ENCODE measurements around the gene LAG3.

Gene LAG3

DNA sequence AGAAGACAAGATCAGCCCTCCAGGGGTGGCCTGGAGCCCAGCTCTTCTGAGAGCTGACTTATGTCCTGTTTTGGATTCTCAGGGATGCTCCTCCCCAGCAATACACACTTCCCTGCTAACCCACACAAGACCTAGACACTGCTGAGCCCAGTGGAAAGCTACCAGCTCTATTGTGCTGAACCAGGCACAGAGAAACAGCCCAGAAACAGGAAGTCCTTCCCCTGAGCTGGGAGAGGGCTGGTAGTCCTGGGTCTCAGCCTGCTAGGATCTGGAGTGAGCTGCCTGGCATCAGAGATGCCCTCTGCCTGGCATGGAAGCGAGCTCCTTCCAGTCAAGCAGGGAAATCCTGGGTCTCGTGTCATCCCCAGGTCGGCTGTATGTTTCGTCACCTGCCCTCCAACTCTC, 1.2 kb upstream of the LAG3 start:
- DNase-seq (ENCODE audit: low spot score) (no peak), FAIRE-seq (peak; percentile 61)

DNA sequence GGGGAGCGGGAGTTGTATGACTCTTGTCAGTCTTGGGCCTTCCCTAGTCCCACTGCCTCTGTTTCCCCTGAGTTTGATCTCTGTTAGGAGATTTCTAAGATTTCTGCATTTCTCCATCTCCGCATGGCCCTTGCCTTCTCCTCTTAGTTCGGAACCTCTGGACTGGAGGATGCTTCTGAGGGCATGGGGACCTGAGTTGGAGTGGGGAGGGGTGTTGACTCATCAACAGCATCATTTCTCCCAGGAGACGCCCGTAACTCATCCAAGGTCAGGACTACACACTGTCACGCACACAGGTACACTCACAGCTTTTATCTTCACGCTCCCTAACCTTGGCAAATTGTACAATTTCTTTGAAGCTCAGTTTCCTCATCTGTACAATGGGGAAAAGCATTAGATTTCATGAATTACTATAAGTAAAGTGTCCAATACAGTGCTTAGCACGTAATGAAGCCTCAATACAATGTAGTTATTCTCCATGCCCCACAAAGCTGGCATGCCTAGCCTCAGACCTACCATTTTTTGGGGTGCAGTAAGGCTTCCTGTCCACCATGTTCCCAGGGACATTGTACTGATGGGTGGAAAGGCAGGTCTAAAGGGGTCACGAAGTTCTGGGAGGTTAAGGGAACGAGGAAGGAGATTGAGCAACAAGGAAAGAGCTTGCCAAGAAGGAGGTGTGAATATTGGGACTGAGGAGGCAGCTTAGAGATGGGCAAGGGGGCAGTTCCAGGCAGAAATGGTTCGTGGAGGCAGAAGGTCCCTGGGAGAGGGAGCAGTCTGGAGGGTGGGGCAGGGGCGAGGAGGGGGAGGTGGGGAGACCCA, 600 bp upstream of the LAG3 start:
- DNase-seq (ENCODE audit: low spot score), result no peak
- peak; percentile 42 for FAIRE-seq

DNA sequence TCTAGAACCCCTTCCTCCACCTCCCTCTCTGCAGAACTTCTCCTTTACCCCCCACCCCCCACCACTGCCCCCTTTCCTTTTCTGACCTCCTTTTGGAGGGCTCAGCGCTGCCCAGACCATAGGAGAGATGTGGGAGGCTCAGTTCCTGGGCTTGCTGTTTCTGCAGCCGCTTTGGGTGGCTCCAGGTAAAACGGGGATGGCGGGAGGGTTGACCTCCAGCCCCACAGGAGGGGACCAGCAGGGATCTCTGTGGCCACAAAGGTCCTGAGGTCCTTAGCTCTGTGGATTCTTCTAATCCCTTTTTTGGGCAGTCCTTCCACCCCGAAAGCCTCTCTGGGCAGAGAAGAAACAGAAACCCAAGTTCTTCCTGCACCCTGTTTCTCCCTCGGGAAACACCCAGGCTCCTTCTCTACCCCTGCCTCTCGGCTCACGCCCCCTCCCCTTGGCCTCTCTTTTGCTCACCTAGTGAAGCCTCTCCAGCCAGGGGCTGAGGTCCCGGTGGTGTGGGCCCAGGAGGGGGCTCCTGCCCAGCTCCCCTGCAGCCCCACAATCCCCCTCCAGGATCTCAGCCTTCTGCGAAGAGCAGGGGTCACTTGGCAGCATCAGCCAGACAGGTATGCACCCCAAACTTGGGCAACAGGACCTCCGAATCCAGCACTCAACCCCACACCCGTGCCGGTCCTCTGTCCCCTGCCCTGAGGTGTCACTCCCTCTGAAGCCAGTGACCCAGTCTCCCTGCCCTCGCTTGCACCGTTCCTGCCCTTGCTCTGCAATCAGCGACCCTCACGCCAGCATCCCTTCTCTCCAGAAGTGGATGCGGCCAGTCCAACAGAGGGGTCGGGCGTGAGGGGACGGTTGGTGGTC, 638 bp downstream of the LAG3 start:
- FAIRE-seq (peak; percentile 65), DNase-seq (ENCODE audit: low spot score) (no peak)

DNA sequence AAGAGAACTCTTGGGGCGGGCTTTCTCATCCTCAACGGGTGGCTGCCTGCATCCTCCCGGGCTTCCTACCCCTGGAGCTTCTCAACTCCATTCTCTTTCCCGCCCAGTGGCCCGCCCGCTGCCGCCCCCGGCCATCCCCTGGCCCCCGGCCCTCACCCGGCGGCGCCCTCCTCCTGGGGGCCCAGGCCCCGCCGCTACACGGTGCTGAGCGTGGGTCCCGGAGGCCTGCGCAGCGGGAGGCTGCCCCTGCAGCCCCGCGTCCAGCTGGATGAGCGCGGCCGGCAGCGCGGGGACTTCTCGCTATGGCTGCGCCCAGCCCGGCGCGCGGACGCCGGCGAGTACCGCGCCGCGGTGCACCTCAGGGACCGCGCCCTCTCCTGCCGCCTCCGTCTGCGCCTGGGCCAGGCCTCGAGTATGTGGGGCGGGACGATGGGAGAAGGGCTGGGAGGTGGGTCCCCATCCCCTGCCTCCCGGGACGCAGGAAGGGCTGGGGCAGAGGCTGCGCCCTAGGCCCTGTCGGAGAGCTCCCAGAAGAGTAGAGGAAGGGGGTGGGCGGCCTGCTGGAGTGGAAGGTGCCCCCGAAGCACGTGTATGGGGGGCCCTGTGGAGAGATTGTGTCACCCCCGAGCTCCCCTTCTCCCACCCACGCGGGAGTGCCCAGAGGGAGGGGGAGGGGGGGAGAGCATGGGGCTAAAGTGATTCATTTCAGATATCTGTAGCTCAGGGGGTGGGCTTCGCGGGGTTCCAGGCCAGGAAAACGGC, 1.5 kb downstream of the LAG3 start:
- DNase-seq (ENCODE audit: low spot score), result no peak
- no peak for FAIRE-seq

DNA sequence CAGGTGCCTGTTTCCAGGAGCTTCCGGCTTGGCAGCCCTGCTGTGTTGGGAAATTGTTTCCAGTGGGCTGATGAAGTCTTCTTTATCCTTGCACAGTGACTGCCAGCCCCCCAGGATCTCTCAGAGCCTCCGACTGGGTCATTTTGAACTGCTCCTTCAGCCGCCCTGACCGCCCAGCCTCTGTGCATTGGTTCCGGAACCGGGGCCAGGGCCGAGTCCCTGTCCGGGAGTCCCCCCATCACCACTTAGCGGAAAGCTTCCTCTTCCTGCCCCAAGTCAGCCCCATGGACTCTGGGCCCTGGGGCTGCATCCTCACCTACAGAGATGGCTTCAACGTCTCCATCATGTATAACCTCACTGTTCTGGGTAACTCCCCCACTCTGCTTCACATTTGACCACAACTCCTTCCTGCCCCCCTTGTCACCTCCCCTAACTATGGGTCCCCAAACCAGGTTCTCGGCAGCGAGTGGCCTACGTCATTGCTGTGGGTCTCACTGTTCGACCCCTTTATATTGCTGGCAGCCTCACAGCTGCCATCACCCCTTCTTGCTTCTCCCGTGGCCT, 2.3 kb downstream of the LAG3 start:
- FAIRE-seq (no peak), DNase-seq (ENCODE audit: low spot score) (no peak)

DNA sequence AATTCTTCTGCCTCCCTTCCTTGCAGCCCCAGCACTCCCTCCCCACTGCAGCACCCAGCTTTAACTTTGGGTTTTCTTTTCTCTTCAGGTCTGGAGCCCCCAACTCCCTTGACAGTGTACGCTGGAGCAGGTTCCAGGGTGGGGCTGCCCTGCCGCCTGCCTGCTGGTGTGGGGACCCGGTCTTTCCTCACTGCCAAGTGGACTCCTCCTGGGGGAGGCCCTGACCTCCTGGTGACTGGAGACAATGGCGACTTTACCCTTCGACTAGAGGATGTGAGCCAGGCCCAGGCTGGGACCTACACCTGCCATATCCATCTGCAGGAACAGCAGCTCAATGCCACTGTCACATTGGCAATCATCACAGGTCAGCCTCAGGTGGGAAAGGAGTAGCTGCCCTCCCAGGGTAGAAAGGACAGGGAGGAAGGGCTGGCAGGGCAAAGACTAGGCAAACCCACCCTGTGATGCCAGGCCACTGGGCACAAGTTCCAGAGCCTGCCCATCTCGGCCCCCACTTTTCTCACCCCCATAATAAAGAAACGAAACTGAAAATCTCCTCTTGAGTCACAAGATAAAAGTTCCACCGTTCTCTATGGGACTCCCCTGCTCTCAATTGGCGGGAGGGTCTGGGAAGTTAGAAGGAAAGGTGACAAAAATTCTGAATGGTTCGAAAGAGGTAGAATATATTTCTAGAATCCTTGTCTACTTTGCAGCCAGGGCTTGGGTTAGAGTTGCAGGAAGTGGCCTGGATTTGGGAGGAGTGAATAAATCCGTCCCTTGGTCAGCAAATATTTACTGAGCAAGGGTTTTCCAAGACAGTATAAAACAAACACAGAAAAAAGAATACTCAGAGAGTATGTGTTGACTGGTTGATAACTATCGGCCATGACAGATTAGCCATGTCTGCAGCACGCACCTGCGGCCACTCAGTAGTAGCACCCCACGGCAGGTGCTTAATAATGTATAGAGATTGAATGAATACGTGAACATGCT, 3.2 kb downstream of the LAG3 start:
- no peak for FAIRE-seq
- DNase-seq (ENCODE audit: low spot score), result no peak

DNA sequence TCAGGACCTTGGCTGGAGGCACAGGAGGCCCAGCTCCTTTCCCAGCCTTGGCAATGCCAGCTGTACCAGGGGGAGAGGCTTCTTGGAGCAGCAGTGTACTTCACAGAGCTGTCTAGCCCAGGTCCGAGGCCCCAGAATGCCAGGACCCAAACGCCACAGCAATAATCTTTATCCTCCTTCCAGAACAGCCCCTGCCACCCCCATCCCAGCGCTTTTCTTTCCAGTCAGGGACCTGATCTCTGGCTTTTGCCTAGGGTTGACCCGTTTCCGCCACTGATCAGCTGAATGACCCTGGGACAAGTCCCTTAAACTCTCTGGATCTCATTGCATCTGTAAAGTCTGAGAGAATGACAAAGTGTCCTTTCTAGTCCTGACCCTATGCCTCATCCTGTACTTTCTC, 5.1 kb downstream of the LAG3 start:
- DNase-seq (ENCODE audit: low spot score), result no peak
- no peak for FAIRE-seq

DNA sequence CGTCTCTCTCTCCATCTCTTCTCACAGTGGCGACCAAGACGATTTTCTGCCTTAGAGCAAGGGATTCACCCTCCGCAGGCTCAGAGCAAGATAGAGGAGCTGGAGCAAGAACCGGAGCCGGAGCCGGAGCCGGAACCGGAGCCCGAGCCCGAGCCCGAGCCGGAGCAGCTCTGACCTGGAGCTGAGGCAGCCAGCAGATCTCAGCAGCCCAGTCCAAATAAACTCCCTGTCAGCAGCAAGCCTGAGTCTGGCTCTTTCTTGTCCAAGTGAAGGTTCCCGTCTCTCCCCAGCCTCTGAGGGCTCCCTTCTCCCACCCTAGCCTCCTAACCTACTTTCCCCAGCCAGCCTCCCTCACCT, 5.9 kb downstream of the LAG3 start:
- DNase-seq (ENCODE audit: low spot score) (no peak), FAIRE-seq (no peak)

DNA sequence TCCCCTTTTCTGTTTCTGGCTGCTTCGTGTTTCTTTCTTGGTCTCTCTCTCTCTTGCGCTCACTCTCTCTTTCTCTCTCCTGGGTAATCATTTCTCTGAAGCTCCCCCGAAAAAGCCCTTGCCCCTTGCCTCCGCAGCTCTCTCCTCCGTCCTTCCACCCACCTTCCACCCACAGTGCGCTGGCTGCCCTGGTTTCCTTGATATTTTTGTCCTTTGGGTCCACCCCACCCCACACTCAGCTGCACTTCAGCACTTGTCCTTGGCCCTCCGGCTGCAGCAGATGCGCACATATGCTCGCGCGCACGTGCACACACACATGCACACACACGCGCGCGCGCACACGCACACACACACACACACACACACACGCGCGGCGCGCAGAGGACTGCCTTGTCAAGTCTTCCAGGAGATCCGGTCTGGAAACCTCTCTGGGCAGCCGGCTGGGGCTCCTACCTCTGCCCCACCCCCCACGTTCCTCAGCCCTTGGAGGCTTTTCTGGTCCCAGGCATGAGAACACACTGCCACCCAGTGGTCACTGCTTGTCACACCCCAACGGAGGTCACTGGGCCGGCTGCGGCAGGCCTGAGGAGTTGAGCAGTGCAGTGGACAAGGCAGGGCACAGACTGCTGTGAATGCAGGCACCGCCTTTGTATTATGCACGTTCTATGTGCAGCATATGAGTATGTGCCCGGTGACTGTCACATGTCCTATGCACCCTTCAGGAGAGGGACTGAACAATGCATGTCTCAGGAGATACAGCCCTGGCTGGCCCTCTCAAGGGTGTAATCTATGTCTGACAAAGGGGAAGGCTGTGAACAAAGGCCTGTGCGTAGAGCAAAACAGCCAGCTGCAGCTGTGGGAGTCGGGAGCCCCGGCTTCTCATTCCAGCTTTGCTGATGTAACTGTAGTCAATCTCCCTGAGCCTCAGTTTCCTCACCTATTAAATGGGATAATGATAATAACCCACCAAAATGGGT, 6.5 kb downstream of the LAG3 start:
- DNase-seq (ENCODE audit: low spot score) (peak; percentile 92), FAIRE-seq (peak; percentile 98)

DNA sequence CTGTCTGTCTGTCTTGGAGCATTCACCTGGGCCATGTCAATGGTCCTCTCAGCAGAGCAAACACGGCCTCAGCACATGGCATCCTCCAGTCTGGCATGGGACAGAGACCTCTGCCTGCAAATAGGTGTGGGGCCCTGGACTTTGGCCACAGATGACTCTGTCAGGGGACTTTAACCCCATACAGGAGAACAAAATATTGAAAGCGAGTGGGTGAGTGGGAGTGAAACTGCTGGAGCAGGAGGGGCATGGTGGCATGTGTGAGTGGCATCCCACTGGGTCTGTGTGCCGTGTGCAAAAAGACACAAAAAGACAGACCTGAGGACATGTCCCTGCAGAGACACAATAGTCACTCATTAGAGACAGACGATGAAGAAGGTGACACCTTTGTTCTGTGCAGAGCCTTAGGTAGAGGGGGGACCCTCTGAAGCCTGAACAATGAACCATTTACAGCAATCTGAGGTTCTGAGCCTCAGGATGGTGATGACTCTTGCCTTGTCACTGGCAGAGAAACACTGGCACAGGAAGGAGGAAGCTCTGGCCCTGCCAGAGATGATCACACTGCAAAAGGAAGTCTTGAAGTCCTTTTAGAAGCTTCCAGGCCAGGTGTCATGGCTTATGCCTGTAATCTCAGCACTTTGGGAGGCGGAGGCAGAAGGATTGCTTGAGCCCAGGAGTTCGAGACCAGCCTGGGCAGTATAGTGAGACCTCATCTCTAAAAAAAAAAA, 7.5 kb downstream of the LAG3 start:
- DNase-seq (ENCODE audit: low spot score), result no peak
- peak; percentile 53 for FAIRE-seq

DNA sequence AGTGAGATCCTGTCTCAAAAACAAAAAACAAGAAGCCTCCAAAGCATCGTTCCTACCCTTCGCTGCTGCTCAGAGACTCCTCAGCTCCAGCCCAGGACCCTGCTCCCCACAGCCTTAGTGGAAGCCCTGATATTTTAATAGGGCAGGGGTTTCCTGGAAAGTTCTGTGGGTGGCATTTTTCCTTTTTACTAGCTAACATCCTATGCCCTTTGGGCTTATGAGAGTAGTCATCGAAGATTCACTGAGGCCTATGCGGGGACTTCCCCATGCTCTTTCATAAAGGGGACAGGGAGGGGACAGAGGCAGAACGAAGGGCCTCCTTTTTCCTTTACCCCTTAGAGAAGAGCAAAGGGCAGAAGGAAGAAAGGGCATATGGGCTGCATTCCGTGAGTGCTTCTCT, 8.3 kb downstream of the LAG3 start:
- FAIRE-seq, result no peak
- DNase-seq (ENCODE audit: low spot score), result no peak

DNA sequence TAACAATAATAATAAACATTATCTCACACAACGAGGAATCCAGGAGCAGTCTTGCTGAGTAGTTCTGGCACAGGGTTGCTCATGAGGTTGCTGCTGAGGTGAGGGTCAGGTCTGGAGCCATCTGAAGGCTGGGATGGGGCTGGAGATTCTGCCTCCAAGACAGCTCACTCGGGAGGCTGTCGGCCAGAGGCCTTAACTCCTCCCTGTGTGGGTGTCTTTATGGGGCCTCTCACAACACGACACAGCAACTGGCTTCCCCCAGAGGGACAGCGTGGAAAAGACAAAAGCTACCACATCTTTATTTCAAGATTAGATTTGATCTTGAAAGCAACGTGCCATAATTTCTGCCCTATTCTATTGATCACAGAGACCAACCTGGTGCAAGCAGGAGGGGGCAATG, 9.8 kb downstream of the LAG3 start:
- DNase-seq (ENCODE audit: low spot score), result no peak
- FAIRE-seq, result no peak

DNA sequence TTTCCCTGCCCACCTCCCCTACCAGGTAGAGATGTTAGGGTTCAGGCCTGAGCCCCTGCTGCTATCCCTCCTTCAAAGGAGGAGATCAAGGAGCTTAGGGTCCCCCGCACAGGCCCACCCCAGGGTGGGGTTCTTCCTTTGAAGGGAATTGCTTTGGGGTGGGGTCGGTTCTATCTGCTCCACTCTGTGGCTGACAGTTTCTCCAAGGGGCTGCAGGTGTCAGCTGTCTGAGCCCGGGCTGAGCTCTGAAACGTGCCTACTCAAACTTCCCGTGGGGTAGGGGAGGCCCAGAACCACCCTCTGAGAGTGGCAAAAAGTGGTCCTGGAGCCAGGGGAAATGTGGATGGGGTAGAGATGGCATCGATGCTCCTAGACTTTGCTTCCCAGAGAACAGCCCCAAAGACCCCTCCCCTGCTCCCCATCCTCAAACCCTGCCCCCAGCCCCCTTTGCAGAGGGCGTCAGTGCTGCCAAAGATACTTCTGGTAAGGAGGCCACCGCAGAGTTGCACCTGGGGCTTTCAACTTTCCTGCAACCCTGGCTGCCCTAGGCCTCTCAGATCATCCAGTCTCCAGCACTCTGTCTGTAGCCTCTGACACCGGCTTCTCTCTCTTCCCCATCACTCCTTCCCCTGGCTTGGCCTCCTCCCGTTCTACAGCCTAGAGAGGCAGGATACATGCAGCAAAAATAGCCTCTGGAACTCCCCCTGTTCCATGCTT, 10.7 kb downstream of the LAG3 start:
- DNase-seq (ENCODE audit: low spot score), result no peak
- FAIRE-seq, result no peak

DNA sequence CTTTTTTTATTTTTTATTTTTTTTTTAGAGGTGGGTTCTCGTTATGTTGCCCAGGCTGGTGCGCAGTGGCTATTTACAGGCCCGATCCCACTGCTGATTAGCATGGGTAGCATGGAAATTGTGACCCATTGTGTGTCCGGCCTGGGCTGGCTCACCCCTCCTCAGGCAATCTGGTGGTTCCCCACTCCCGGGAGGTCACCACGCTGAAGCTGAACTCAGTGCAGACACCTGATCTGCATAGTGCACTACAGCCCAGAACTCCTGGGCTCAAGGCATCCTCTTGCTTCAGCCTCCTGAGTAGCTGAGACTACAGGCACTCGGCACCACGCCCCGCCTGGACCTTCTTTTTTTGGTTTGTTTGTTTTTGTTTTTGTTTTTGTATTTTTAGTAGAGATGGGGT, 11.5 kb downstream of the LAG3 start:
- DNase-seq (ENCODE audit: low spot score) (no peak), FAIRE-seq (no peak)

DNA sequence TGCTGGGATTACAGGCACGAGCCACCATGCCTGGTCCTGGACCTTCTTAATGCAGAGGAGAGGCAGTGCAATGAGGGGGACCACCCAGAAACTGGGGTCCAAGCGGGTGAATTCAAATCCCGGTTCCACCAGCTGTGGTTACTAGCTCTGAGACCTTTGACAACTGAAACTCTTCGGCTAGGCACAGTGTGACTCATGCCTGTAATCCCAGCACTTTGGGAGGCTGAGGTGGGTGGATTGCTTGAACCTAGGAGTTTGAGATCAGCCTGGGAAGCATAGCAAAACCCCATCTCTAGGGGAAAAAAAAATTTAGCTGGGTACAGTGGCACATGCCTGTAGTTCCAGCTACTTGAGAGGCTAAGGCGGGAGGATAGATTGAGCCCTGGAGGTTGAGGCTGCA, 12.0 kb downstream of the LAG3 start:
- DNase-seq (ENCODE audit: low spot score), result no peak
- no peak for FAIRE-seq

DNA sequence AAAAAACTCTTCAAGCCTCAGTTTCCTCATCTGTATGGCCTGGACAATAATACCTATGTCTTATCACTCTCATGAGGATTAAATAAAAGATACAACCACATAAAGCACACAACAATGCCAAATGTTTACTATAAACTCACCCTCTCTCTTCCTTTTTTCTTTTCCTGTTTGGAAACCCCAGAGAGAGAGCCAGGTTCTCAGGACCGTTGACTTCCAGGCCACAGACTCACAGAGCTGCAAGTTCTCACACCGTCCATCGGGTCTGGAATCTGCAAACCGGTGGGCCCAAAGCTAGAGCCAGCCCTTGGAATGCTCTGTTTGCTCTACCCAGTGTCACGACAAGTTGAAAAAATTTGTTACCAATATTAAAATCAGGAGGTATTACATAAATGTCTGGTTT, 12.4 kb downstream of the LAG3 start:
- DNase-seq (ENCODE audit: low spot score) (no peak), FAIRE-seq (no peak)

DNA sequence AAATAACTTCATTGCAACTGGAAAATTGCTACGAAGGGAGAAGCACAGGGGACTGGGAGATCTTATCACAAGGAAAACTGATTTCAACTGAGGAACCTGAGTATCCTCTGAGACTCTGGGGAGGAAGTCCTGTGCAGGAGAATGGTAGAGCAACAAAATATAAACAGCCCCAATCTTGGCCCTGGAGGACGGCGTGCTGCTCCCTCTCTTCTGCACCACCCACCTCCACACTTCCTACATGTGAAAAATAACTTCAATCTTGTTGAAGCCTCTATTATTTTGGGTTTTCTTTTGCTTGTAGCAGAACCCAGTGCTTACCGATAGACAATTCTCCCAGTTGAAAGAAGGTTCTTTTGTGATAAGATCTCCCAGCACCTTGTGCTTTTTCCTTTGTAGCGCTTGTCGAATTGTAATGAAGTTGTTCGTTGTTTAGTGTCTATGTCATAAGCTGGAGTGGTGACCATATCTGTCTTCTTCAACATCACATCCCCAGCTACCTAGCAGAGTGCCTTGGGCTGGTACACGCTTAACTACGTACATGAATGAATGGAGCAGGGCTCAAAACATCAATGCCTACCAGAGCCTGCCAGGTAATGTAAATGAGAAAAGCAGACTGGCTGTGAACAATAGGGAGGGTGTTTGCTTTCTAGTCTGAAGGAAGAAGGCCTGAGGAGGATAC, 14.2 kb downstream of the LAG3 start:
- FAIRE-seq (peak; percentile 85), DNase-seq (ENCODE audit: low spot score) (no peak)
